Measurements from ENCODE around the gene POMZP3. TPM values are rescaled to one million over a fixed set of nuclear protein-coding genes. Genes with fewer than 3 reads are reported as not detected.
A peak's percentile ranks its signal among the peaks of the same experiment; 100 is the strongest.
"Not testable (repeated sequence)": the region's sequence is repeated elsewhere in the genome, so short reads cannot be mapped to it uniquely, and the experiment has no call there.

POMZP3 gene
- polyA plus RNA-seq, 1 experiment, result 4.7 TPM

DNA sequence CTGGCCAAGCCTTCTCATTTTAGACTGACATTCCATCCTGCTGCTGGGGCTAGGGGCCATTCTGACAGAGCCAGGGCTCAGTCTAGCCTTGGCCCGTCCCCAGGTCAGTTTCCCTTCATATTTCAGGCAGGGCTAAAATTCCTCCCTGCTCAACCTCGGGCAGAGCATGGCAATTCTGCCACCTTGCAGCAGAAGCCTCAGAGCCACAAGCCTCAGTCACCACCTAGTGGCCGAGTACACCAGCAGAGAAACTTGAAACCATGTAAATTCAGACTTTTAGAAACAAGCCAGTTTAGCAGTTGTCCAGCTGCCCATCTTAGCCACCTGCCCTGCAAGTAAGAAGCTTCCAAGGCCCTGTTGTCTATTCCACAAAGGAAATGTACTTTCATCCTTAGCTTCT is 13.3 kb downstream of the POMZP3 start:
- DNase-seq (ENCODE audit: low read depth); H3K4me3 ChIP-seq (ENCODE audit: low read depth, low read length); POLR2A ChIA-PET; H3K36me3 ChIP-seq (ENCODE audit: control insufficient read depth, insufficient read depth, low read length); CTCF ChIA-PET; H3K27me3 ChIP-seq (ENCODE audit: control insufficient read depth, insufficient read depth, low read length): not testable (repeated sequence)
- TF ChIP-seq, protein P1, sequence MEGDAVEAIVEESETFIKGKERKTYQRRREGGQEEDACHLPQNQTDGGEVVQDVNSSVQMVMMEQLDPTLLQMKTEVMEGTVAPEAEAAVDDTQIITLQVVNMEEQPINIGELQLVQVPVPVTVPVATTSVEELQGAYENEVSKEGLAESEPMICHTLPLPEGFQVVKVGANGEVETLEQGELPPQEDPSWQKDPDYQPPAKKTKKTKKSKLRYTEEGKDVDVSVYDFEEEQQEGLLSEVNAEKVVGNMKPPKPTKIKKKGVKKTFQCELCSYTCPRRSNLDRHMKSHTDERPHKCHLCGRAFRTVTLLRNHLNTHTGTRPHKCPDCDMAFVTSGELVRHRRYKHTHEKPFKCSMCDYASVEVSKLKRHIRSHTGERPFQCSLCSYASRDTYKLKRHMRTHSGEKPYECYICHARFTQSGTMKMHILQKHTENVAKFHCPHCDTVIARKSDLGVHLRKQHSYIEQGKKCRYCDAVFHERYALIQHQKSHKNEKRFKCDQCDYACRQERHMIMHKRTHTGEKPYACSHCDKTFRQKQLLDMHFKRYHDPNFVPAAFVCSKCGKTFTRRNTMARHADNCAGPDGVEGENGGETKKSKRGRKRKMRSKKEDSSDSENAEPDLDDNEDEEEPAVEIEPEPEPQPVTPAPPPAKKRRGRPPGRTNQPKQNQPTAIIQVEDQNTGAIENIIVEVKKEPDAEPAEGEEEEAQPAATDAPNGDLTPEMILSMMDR (IDR thresholded peaks at IDR 0.05; ENCODE audit: insufficient read depth, low read depth, low read length), result peak; percentile 50

DNA sequence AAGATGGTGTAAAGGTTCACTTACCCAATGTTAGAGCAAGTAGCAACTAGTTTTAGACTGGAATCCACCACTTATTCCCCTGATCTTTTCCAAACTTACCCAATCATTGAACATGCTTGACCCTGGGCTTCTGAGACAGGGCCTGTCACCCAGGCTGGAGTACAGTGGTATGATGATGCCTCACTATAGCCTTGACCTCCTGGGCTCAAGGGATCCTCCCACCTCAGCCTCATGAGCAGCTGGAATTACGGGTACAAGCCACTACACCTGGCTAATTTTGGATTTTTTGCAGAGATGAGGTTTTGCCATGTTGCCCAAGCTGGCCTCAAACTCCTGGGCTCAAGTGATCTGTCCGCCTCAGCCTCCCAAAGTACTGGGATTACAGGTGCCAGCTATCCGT is 14.8 kb downstream of the POMZP3 start:
- CTCF ChIA-PET; H3K27me3 ChIP-seq (ENCODE audit: control insufficient read depth, insufficient read depth, low read length); DNase-seq (ENCODE audit: low read depth); H3K36me3 ChIP-seq (ENCODE audit: control insufficient read depth, insufficient read depth, low read length); H3K4me3 ChIP-seq (ENCODE audit: low read depth, low read length); POLR2A ChIA-PET: not testable (repeated sequence)

DNA sequence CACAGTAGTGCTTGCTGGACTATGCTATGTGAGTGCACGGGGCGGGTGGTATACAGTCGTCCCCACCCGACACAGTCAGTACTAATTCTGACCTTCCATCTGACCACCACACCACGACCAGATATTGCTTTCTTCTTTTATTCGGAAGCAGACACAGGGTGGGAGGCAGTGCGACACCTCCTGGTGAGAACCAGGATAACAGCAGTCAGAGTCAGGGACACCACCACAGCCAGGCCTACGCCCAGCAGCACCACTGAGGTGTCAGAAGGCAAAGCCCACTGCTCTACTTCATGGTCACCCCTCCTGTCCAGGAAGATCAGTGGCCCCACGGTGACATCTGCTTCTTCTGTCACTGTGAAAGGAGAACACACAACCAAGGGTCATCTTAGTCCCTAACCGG is 17.2 kb downstream of the POMZP3 start:
- H3K36me3 ChIP-seq (ENCODE audit: control insufficient read depth, insufficient read depth, low read length); POLR2A ChIA-PET; DNase-seq (ENCODE audit: low read depth); H3K4me3 ChIP-seq (ENCODE audit: low read depth, low read length); H3K27me3 ChIP-seq (ENCODE audit: control insufficient read depth, insufficient read depth, low read length); CTCF ChIA-PET: not testable (repeated sequence)

DNA sequence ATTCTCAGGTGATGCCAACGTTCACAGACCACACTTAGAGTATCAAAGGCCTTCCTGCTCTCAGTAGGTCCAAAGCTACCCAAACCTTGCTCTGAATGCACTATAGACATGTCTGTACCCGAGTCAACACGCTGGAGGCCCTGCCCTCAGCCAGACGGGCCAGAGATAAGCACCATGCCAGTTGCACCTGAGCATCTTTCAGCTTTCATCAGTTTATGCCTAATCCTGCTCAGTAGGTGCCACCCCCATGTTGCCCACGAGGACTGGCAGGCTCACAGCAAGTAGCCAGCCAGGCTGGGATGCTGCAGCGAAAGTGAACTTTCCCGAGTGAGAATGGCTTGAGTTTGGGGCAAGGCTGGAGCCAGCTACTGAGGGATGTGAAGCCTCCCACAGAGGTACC is 18.6 kb downstream of the POMZP3 start:
- DNase-seq (ENCODE audit: low read depth); CTCF ChIA-PET; POLR2A ChIA-PET: not testable (repeated sequence)

DNA sequence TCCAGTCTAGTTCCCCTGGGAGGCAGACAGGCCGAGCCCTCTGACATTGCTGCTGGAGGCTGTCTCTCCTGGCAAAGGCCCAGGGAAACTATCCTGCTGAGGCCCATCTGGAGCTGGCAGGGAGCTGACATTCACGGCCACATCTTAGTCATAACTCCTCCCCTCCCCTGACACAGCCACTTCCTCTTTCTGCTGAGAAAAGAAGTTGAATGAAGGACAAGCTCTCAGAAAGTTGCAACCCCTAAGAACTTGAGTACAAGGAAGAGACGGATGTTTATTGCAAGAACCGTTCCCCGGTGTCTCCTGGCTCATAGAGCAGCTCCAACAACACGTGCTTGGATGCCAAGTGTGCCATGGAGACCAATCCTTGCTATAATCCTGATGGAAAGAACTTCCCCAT is 21.1 kb downstream of the POMZP3 start:
- H3K36me3 ChIP-seq (ENCODE audit: control insufficient read depth, insufficient read depth, low read length); H3K27me3 ChIP-seq (ENCODE audit: control insufficient read depth, insufficient read depth, low read length); CTCF ChIA-PET; POLR2A ChIA-PET; H3K4me3 ChIP-seq (ENCODE audit: low read depth, low read length): not testable (repeated sequence)
- DNase-seq (ENCODE audit: low read depth), result peak; percentile 27

More for the DNA sequence above, 18.6 kb downstream of the POMZP3 start:
- not testable (repeated sequence) for H3K36me3 ChIP-seq (ENCODE audit: control insufficient read depth, insufficient read depth, low read length); H3K27me3 ChIP-seq (ENCODE audit: control insufficient read depth, insufficient read depth, low read length); H3K4me3 ChIP-seq (ENCODE audit: low read depth, low read length)

DNA sequence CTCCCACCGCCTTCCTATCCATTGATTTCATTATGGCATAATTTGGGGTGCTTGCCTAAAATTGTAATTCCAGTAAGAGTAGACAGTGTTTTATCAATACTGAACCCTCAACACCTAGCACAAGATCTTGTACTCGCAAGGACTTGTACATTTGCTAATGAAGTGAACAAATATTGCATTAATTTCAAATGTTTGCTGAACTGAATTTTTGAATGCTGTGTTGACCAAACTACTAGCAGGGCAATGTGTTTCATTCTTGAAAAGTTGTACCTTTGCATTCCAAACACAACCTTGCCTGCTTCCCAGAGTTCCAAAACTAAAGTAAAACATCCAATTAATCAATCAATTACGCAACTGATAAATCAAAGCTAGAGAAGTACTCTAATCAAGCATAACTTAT is 26.4 kb downstream of the POMZP3 start:
- H3K4me3 ChIP-seq (ENCODE audit: low read depth, low read length); POLR2A ChIA-PET; CTCF ChIA-PET; DNase-seq (ENCODE audit: low read depth); H3K27me3 ChIP-seq (ENCODE audit: control insufficient read depth, insufficient read depth, low read length); H3K36me3 ChIP-seq (ENCODE audit: control insufficient read depth, insufficient read depth, low read length): not testable (repeated sequence)

DNA sequence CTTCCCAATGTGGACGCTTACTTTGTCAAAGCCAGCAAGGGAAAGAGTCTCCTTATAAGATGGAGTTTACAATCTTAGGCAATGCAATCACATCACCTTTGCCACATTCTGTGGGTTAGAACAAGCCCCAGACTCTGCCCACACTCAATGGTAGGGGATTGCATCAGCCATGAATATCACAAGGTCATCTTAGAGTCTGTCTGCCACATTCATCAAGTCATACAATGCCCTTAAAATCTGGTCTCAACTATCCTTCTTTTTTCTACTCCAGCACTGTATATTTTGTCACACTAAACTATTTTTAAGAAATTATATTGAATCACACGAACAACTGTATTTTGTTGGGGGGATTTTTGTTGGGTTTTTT is 27.0 kb downstream of the POMZP3 start:
- POLR2A ChIA-PET; CTCF ChIA-PET; DNase-seq (ENCODE audit: low read depth); H3K36me3 ChIP-seq (ENCODE audit: control insufficient read depth, insufficient read depth, low read length); H3K27me3 ChIP-seq (ENCODE audit: control insufficient read depth, insufficient read depth, low read length); H3K4me3 ChIP-seq (ENCODE audit: low read depth, low read length): not testable (repeated sequence)

DNA sequence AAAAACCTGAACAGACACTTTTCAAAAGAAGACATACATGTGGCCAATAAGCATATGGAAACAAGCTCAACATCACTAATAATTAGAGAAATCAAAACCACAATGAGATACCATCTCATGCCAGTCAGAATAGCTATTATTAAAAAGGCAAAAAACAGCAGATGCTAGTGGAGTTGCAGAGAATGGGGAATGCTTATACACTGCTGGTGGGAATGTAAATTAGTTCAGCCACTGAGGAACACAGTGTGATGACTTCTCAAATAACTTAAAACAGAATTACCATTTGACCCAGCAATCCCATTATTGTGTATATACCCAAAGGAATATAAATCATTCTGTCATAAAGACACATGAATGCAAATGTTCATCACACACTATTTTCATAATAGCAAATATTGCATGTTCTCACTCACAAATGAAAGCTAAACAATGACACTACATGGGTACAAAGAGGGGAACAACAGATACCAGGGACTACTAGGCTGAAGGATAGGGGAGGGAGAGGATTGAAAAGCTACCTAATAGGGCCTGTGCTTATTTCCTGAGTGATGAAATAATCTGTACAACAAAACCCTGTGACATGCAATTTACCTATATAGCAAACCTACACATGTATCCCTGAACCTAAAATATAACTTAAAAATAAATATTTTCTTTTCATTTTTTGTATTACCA is 28.4 kb downstream of the POMZP3 start:
- H3K27me3 ChIP-seq (ENCODE audit: control insufficient read depth, insufficient read depth, low read length); DNase-seq (ENCODE audit: low read depth); POLR2A ChIA-PET; H3K36me3 ChIP-seq (ENCODE audit: control insufficient read depth, insufficient read depth, low read length); CTCF ChIA-PET; H3K4me3 ChIP-seq (ENCODE audit: low read depth, low read length): not testable (repeated sequence)

DNA sequence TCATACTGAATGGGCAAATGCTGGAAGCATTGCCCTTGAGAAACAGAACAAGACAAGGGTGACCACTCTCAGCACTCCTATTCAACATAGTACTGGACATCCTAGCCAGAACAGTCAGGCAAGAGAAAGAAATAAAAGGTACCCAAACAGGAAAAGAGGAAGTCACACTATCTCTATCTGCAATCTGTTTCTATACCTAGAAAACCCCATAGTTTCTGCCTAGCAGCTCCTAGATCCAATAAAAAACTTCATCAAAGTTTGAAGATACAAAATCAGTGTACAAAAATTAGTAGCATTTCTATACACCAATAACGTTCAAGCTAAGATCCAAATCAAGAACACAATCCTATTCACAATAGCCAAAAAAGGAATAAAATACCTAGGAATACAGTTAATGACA is 29.8 kb downstream of the POMZP3 start:
- H3K36me3 ChIP-seq (ENCODE audit: control insufficient read depth, insufficient read depth, low read length); POLR2A ChIA-PET; H3K4me3 ChIP-seq (ENCODE audit: low read depth, low read length); H3K27me3 ChIP-seq (ENCODE audit: control insufficient read depth, insufficient read depth, low read length); DNase-seq (ENCODE audit: low read depth); CTCF ChIA-PET: not testable (repeated sequence)

DNA sequence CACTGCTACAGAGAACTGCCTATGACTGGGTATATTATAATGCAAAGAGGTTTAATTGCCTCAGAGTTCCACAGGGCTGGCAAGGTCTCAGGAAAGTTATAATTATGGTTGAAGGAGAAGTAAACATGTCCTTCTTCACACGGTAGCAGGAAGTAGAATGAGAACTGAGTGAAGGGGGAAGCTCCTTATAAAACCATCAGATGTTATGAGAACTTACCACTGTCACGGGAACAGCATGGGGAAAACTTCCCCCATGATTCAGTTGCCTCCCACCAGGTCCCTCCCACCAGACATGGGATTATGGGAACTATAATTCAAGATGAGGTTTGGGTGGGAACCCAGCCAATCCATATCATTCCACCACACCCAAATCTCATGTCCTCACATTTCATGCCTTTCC is 34.4 kb downstream of the POMZP3 start:
- H3K4me3 ChIP-seq (ENCODE audit: low read depth, low read length); POLR2A ChIA-PET; DNase-seq (ENCODE audit: low read depth); H3K27me3 ChIP-seq (ENCODE audit: control insufficient read depth, insufficient read depth, low read length); H3K36me3 ChIP-seq (ENCODE audit: control insufficient read depth, insufficient read depth, low read length); CTCF ChIA-PET: not testable (repeated sequence)

DNA sequence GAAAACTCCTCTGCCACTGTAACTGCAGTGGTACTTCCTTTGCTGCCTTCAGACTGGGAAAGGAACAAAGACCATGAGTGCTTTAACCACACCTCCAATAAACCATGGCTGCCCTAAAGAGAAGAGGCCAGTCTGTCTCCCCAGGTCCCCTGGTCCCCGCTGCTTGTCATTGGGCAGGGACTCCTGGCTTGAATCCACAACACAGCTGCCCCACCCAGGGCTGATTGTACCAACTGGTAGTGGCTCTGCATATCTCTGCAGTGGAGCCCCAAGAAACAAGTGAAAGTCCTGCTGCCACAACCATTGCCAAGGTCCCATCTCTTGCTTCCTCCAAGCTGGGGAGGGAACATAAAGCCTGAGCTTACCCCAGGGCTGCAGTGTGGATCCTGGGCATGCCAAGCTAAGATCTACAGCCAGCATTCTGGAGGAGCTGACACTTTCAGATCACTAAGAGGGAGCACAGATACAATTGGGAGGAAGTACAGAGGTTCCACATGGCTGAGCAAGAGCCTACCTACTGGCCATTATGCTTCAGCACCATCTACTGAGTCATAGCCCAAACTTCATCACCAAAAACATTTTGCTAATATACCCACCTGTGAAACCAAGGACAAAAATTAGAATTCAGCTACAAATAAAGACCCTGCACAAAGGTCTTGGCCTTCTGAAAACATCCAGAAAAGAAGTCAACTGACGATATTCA is 35.3 kb downstream of the POMZP3 start:
- H3K36me3 ChIP-seq (ENCODE audit: control insufficient read depth, insufficient read depth, low read length); POLR2A ChIA-PET; H3K27me3 ChIP-seq (ENCODE audit: control insufficient read depth, insufficient read depth, low read length); H3K4me3 ChIP-seq (ENCODE audit: low read depth, low read length); CTCF ChIA-PET; DNase-seq (ENCODE audit: low read depth): not testable (repeated sequence)

DNA sequence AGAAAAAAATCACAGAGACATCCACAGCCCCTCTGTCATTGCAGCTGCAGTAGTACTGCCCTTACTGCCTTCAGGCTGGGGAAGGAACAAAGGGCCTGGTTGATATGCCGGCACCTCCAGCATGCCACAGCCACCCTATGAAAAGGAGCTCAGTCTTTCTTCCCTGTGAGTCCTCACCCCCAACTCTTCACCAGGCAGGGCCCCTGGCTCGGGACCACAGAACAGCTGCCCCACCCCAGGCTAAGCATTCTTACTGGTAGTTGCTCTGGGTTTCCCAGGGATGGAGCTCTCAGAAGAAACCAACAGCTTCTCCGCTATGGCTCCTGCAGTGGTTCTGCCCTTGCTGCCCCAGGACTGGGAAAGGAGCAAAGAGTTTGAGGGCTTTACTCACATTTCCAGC is 36.0 kb downstream of the POMZP3 start:
- CTCF ChIA-PET; DNase-seq (ENCODE audit: low read depth); H3K4me3 ChIP-seq (ENCODE audit: low read depth, low read length); POLR2A ChIA-PET; H3K36me3 ChIP-seq (ENCODE audit: control insufficient read depth, insufficient read depth, low read length); H3K27me3 ChIP-seq (ENCODE audit: control insufficient read depth, insufficient read depth, low read length): not testable (repeated sequence)
